TTC549 (cell line): ENCODE results near the gene MAS1L.

Experiments
- FAIRE-seq: peaks from 2 replicates; lab custom pipeline; 2012; peaks lifted over from hg19 to GRCh38; lab: Jason Lieb, UNC

MAS1L gene

GRCh38 chr6:29510202-29510601 lies 22.4 kb upstream of the MAS1L start:
- FAIRE-seq = no peak

- no peak for FAIRE-seq
Measured at GRCh38 chr6:29509711-29510110, 22.0 kb upstream of the MAS1L start.

GRCh38 chr6:29509239-29509638 lies 21.5 kb upstream of the MAS1L start:
- no peak for FAIRE-seq

- FAIRE-seq = no peak
Measured at GRCh38 chr6:29507319-29507718, 19.6 kb upstream of the MAS1L start.

GRCh38 chr6:29506446-29507067 lies 18.8 kb upstream of the MAS1L start:
- no peak for FAIRE-seq

- FAIRE-seq = no peak
Measured at GRCh38 chr6:29505808-29506207, 18.1 kb upstream of the MAS1L start.

GRCh38 chr6:29504961-29505360 lies 17.2 kb upstream of the MAS1L start:
- FAIRE-seq = no peak

- no peak for FAIRE-seq
Measured at GRCh38 chr6:29502597-29502996, 14.8 kb upstream of the MAS1L start.

- no peak for FAIRE-seq
Measured at GRCh38 chr6:29502181-29502580, 14.4 kb upstream of the MAS1L start.

GRCh38 chr6:29501106-29501505 lies 13.3 kb upstream of the MAS1L start:
- FAIRE-seq = no peak

GRCh38 chr6:29500594-29500993 lies 12.8 kb upstream of the MAS1L start:
- no peak for FAIRE-seq

- FAIRE-seq = no peak
Measured at GRCh38 chr6:29499704-29500103, 11.9 kb upstream of the MAS1L start.

- FAIRE-seq = no peak
Measured at GRCh38 chr6:29496961-29497360, 9.2 kb upstream of the MAS1L start.

- no peak for FAIRE-seq
Measured at GRCh38 chr6:29495571-29495970, 7.8 kb upstream of the MAS1L start.

- no peak for FAIRE-seq
Measured at GRCh38 chr6:29494131-29494530, 6.4 kb upstream of the MAS1L start.

GRCh38 chr6:29493261-29493660 lies 5.5 kb upstream of the MAS1L start:
- no peak for FAIRE-seq

GRCh38 chr6:29491574-29491973 lies 3.8 kb upstream of the MAS1L start:
- FAIRE-seq = no peak

GRCh38 chr6:29490552-29490951 lies 2.8 kb upstream of the MAS1L start:
- FAIRE-seq = no peak

GRCh38 chr6:29490055-29490454 lies 2.3 kb upstream of the MAS1L start:
- no peak for FAIRE-seq

- FAIRE-seq = no peak
Measured at GRCh38 chr6:29489286-29489685, 1.5 kb upstream of the MAS1L start.

GRCh38 chr6:29488874-29489273 lies 1.1 kb upstream of the MAS1L start:
- peak; percentile 92 for FAIRE-seq

- no peak for FAIRE-seq
Measured at GRCh38 chr6:29487131-29487530, 625 bp downstream of the MAS1L start.

- FAIRE-seq = no peak
Measured at GRCh38 chr6:29486577-29486976, 1.2 kb downstream of the MAS1L start.

- FAIRE-seq = no peak
Measured at GRCh38 chr6:29483735-29484134, 4.0 kb downstream of the MAS1L start.

GRCh38 chr6:29483186-29483585 lies 4.6 kb downstream of the MAS1L start:
- FAIRE-seq = no peak
